Measurements from ENCODE around the gene GASK1A. TPM values are rescaled to one million over a fixed set of nuclear protein-coding genes. Genes with fewer than 3 reads are reported as not detected.

Gene GASK1A
- total RNA-seq, 4 donors from 2014 or later, result 2.6 to 9.5 (median 8.8) TPM

GRCh38 chr3:43055393-43055792 is 76.3 kb downstream of the GASK1A start:
- Histone ChIP-seq H3K36me3 (no peaks in the 10 kb centered on the region), H3K4me1 (no peaks in the 10 kb centered on the region), H3K27ac (no peak overlapping the region), H3K4me3 (replicated peaks in 1 of 3) (no peak overlapping the region), H3K27me3 (no peaks in the 10 kb centered on the region), H3K9me3 (no peaks in the 10 kb centered on the region)
- 91 to 97% methylated on average over 7 of the region's 7 CpGs for WGBS, 2 donors
- TF ChIP-seq POLR2A (IDR thresholded peaks at IDR 0.05), result no peak
- TF ChIP-seq CTCF (IDR thresholded peaks at IDR 0.05), result no peak
- no peak for DNase-seq
- intact Hi-C loops (cut with DNase I), result no loop called here

GRCh38 chr3:43055806-43056770 is 77.0 kb downstream of the GASK1A start:
- intact Hi-C loops (cut with DNase I), result no loop called here
- WGBS, 2 donors, result 95% methylated on average over 15 of the region's 15 CpGs
- Histone ChIP-seq H3K4me3 (replicated peaks in 1 of 3) (no peak overlapping the region), H3K27ac (no peak overlapping the region), H3K36me3 (no peaks in the 10 kb centered on the region), H3K27me3 (no peaks in the 10 kb centered on the region), H3K4me1 (no peaks in the 10 kb centered on the region), H3K9me3 (no peaks in the 10 kb centered on the region)
- DNase-seq, result no peak
- no peak for TF ChIP-seq CTCF (IDR thresholded peaks at IDR 0.05)

DNA sequence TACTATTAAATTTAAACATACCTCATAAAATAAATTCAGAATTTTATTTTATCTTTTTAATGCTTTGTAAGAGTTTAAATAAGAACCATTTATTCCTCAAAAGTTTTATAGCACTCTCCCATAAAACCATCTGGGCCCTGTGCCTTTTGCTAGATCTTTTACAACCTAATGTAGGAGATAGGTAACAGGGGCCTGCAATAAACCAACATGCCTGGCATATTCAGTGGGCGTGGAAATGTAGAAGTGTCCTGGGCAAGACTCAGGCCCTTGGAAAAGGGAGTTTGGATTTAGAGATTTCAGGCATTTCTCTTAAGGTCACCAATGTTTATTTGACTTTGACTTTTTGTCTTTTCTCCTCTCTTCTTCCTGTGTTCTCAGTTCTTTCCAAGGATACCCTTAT is 80.3 kb downstream of the GASK1A start:
- H3K27ac ChIP-seq, result no peak overlapping the region
- no peaks in the 10 kb centered on the region for H3K27me3 ChIP-seq
- no peak overlapping the region for H3K4me3 ChIP-seq (replicated peaks in 1 of 3)
- 94 to 97% methylated on average over 1 of the region's 1 CpG for WGBS, 2 donors
- intact Hi-C loops (cut with DNase I), result no loop called here
- H3K36me3 ChIP-seq, result no peaks in the 10 kb centered on the region
- no peak for TF ChIP-seq POLR2A (IDR thresholded peaks at IDR 0.05)
- TF ChIP-seq CTCF (IDR thresholded peaks at IDR 0.05), result no peak
- no peaks in the 10 kb centered on the region for H3K4me1 ChIP-seq
- H3K9me3 ChIP-seq, result no peaks in the 10 kb centered on the region
- DNase-seq, result no peak

GRCh38 chr3:43061101-43061895 is 82.2 kb downstream of the GASK1A start:
- Histone ChIP-seq H3K4me1 (no peaks in the 10 kb centered on the region), H3K36me3 (no peaks in the 10 kb centered on the region), H3K4me3 (replicated peaks in 1 of 3) (no peak overlapping the region), H3K27me3 (no peaks in the 10 kb centered on the region), H3K9me3 (no peaks in the 10 kb centered on the region), H3K27ac (no peak overlapping the region)
- TF ChIP-seq POLR2A (IDR thresholded peaks at IDR 0.05) (no peak), CTCF (IDR thresholded peaks at IDR 0.05) (no peak)
- WGBS, 2 donors, result 88 to 89% methylated on average over 7 to 8 of the region's 8 CpGs
- intact Hi-C loops (cut with DNase I), result no loop called here
- DNase-seq, result no peak
